Stimulated activated CD4-positive, alpha-beta T cell treated with anti-CD3 and anti-CD28 coated beads, TNF-alpha, amount 100 ng/mL, for 1 hour (primary cell): ENCODE measurements around the gene TREM2.
"Not testable (repeated sequence)": the region's sequence is repeated elsewhere in the genome, so short reads cannot be mapped to it uniquely, and the experiment has no call there.

ENCODE experiments used
- DNase-seq, 3 donors: peaks; one replicate each; pipeline ENCODE4 v3.0.0-alpha.2; 2020; ENCODE audit warnings: low read depth in 3 of 3, low spot score in 1 of 3

The TREM2 gene

GRCh38 chr6:41155132-41155805 is 7.6 kb downstream of the TREM2 start:
- no peak for DNase-seq

DNA sequence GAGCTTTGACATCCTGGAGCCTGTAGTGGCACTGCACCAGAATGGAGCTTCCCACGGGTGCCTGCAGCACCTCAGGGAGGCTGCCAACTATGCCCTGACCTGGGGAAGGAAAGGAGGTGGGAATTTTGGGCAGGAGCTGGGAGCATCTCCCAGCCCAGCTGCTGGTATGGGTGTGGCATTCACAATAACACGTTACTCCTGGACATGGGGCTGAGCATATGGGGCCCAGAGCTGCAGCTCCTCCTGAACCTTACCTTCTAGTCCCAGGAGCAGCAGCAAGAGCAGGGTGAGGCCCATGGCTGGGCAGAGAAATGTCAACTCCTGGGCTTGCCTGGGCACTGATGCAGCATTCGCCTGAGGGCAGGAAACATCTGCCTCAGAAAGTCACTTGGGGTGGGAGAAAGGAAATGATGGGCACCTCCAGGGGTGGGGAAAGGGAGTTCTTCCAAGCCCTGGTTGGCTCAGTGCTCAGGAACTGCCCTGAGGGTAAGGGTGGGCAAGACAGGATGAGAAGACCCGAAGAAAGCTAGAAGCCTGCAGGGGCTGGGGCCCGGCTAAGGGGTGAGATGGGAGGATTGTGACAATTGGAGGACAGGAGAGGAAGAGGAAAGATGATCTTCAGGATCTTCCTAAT is 8.8 kb downstream of the TREM2 start, which contains the start of gene TREML1:
Gene TREML1, minus strand, starts transcription at position 356 of the 634 bp plus-strand sequence. Its CDS starts 59 bp downstream, at position 297.
- DNase-seq = no peak

DNA sequence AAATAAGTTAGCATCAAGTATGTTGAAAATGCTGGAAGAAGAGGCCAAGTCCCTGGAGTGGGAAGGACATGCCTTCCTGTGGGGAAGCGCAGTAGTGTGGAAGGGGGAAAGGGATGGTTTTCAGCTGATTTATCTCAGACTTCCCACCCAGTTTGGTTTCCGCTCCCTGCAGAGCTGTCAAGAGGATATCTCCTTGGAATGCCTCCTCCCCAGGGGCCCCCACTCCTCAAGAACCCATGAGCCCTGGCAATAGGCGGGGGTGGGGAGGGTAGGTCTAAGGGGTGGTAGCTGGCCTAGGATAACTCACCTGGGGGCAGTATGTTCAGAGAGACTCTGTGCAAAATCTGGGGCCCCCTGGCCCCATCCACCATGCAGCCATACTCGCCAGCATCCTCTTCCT is 9.5 kb downstream of the TREM2 start:
- DNase-seq = no peak

GRCh38 chr6:41150671-41151070 is 12.2 kb downstream of the TREM2 start:
- no peak for DNase-seq

DNA sequence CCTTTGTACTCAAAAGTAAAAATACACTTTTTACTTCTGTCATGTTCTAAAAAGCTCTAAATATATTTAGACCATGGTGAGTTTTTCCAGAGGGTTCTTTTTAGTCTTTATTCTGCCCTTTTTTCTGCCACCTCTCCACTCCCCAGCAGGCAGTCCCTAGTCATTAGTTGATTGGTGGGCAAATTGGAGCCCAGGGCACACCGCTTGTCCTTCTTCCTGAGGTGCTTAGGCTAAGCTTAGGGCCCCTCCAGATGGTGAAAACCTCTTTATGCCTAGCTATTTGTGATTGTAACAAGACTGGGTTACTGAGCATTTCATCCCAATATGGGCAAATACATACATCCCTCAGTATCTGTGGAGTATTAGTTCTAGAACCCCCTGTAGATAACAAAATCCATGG is 15.0 kb downstream of the TREM2 start:
- no peak for DNase-seq

DNA sequence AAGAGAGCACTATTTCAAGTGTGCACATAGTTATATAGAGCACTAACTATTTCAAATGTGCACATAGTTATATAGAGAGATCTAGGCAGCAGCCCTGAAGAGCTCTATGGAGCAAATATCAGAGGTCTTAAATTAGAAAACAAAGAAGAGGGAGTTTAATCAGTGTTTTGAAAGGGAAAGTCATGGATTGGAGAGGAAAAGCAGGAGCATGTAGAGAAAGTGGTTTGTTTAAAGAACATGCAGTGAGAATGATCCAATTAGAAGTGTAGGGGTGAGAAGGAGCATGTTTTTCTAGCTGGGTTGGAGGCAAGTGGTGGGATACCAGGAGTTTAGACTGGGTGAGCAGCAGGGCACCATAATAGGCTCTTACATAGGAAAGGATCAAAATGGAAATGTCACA is 26.0 kb downstream of the TREM2 start:
- no peak for DNase-seq

- DNase-seq = no peak
Measured at GRCh38 chr6:41135062-41135832, 27.7 kb downstream of the TREM2 start.

- DNase-seq = no peak
Measured at GRCh38 chr6:41132254-41132653, 30.7 kb downstream of the TREM2 start.

DNA sequence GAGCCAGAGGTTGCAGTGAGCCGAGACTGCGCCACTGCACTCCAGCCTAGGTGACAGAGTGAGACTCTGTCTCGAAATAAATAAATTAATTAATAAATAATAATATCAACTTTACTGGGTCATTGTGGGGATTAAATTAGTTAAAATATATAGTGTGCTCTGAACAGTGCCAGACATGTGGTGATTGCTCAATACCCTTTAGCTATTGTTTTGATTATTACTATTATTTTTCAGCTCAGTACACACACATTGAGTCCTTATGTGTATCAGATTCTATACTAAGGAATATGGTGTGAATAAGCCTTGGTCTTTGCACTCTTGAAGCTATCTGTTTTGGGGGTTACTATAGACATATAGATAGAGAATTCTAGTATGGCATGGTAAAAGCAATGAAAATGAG is 37.6 kb downstream of the TREM2 start:
- DNase-seq = no peak

- DNase-seq = no peak
Measured at GRCh38 chr6:41122918-41123317, 40.0 kb downstream of the TREM2 start.

DNA sequence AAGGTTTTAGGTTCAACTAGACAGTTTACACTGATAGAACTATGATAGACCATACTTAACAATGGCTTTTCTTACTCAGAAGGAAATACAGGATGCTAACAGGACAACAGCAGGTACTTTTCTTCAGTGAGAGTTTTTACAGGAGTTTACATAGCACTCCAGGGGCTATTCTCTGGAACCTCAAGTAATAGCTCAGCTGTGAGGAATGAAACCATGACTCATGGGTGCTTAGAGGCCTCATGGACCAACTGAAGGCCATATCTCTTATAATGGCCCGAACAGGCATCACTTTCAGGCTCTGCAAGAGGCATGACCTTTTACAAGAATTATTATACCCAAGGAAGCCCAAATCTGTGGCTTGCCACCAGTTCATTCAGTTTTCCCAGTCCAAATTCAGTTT is 40.5 kb downstream of the TREM2 start:
- DNase-seq = no peak

GRCh38 chr6:41120058-41120457 is 42.9 kb downstream of the TREM2 start:
- DNase-seq = no peak

DNA sequence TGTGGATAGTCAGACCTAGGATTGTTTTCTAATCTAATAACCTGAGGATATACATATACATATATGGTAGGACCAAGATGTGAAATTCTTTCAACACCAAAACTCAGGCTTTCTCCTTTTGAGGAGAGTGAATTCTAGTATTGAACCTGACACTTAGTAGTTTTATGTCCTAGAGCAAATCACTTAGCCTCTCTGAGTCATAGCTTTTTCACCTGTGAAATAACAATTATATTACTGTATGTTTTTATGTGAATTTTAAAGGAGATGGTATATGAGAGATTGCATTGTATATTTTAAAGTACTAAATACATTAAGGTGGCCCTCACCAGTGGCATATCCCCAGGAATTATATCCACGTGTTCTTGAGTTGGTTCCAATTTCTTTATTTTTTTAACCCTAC is 43.4 kb downstream of the TREM2 start:
- DNase-seq = no peak

DNA sequence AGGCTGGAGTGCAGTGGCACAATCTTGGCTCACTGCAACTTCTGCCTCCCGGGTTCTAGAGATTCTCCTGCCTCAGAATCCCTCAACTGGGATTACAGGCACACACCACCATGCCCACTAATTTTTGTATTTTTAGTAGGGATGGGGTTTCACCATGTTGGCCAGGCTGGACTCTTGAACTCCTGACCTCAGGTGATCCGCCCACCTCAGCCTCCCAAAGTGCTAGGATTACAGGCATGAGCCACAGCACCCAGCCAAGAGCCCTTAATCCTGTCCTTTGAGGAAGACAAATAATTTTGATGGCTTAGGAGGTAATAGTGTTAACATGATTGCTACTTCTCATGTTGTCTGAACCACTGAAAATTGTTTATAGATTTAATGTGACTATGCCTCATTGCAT is 47.9 kb downstream of the TREM2 start:
- DNase-seq = not testable (repeated sequence)

DNA sequence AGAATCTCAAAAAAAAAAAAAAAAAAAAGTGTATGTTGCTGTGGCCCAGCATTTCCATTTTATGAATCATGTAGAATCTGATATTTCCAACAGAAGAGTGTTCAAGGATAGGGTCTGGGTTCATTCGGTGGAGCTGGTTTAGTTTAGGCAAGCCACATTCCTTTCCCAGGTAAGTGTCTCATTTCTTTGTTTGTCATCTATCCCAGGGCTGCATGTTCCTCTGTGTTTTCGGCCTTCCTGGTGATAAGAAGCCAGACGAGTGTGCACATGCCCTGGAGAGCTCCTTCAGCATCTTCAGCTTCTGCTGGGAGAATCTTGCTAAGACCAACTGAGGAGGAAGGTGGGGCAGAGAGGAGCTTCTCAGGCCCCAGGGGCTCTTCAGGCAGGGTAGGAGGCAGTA is 51.9 kb downstream of the TREM2 start:
- DNase-seq = no peak
